ENCODE measurements around the gene NRP1. TPM values are rescaled to one million over a fixed set of nuclear protein-coding genes. Genes with fewer than 3 reads are reported as not detected.
"Not testable (repeated sequence)": the region's sequence is repeated elsewhere in the genome, so short reads cannot be mapped to it uniquely, and the experiment has no call there.

NRP1 gene
- total RNA-seq: 173 and 200 TPM in 2 replicates

DNA sequence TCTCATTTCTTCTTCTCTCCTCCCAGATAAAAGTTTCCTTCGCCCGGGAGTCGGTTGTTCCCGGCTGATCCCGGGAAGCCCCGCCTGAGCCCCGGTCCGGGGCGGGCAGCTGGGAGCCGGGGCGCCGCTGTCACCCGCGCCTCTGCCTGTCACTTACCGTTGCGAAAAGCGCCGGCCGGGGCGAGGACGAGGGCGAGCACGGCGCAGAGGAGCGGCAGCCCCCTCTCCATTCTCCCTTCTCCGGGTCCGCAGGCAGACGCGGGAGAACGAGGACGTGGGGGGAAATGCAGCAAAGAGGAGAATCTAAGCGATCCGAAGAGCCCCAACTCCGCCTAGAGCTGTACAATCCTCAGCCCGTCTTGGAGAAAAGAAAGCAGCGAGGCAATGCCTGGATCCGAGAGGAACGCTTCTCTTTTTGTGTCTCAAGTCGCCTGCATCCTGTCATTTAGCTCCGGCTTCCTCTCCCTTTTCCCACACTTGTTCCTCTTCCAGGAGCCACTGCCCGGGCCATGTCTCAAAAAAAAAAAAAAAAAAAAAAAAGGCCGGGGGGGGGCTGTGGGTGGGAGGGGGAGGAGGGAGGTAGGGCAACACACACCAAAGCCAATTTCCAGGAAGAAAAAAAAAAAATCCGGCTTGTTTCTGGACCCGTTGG lies at the start of gene NRP1:
Gene NRP1, minus strand, starts transcription at position 515 of the 652 bp plus-strand sequence. Its CDS starts 285 bp downstream, at position 230.
- Histone ChIP-seq H3K4me3 (ENCODE audit: insufficient read depth, low read length) (peak within 1 kb of the TSS; percentile 75), H4K20me1 (ENCODE audit: insufficient read depth, low read length) (peaks cover 6% of the 10 kb centered on the region), H3K9me3 (ENCODE audit: low read depth, low read length) (no peaks in the 10 kb centered on the region), H2AFZ (ENCODE audit: low read length) (peak within 1 kb of the TSS; percentile 80), H3K36me3 (ENCODE audit: insufficient read depth, low read length) (peaks cover 16% of the 10 kb centered on the region), H3K4me1 (ENCODE audit: insufficient read depth, low read length) (peaks cover 44% of the 10 kb centered on the region), H3K4me2 (ENCODE audit: insufficient read depth, low read length) (peak within 1 kb of the TSS; percentile 96), H3K79me2 (ENCODE audit: insufficient read depth, low read length) (peaks cover 64% of the 10 kb centered on the region), H3K27me3 (ENCODE audit: insufficient read depth, low read length) (no peaks in the 10 kb centered on the region), H3K27ac (ENCODE audit: low read depth, low read length) (peak within 1 kb of the TSS; percentile 81)
- DNase-seq (ENCODE audit: insufficient read length, low spot score, missing footprints): peak; percentile 92
- TF ChIP-seq, protein P1, sequence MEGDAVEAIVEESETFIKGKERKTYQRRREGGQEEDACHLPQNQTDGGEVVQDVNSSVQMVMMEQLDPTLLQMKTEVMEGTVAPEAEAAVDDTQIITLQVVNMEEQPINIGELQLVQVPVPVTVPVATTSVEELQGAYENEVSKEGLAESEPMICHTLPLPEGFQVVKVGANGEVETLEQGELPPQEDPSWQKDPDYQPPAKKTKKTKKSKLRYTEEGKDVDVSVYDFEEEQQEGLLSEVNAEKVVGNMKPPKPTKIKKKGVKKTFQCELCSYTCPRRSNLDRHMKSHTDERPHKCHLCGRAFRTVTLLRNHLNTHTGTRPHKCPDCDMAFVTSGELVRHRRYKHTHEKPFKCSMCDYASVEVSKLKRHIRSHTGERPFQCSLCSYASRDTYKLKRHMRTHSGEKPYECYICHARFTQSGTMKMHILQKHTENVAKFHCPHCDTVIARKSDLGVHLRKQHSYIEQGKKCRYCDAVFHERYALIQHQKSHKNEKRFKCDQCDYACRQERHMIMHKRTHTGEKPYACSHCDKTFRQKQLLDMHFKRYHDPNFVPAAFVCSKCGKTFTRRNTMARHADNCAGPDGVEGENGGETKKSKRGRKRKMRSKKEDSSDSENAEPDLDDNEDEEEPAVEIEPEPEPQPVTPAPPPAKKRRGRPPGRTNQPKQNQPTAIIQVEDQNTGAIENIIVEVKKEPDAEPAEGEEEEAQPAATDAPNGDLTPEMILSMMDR (IDR thresholded peaks at IDR 0.05; ENCODE audit: extremely low read depth, low read depth, low read length): no peak

DNA sequence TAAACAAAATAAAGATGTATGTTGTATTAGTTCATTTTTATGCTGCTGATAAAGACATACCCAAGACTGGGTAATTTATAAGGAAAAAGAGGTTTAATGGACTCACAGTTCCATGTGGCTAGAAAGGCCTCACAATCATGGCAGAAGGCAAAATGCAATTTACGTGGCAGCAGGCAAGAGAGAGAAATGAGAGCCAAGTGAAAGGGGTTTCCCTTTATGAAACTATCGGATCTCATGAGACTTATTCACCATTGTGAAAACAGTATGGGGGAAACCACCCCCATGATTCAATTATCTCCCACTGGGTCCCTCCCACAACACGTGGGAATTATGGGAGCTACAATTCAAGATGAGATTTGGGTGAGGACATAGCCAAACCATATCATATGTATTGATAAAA lies 49.7 kb upstream of the NRP1 start:
- H3K79me2 ChIP-seq (ENCODE audit: insufficient read depth, low read length); H3K9me3 ChIP-seq (ENCODE audit: low read depth, low read length); H2AFZ ChIP-seq (ENCODE audit: low read length); H4K20me1 ChIP-seq (ENCODE audit: insufficient read depth, low read length); H3K4me2 ChIP-seq (ENCODE audit: insufficient read depth, low read length); DNase-seq (ENCODE audit: insufficient read length, low spot score, missing footprints); H3K27ac ChIP-seq (ENCODE audit: low read depth, low read length); H3K36me3 ChIP-seq (ENCODE audit: insufficient read depth, low read length); H3K27me3 ChIP-seq (ENCODE audit: insufficient read depth, low read length); H3K4me1 ChIP-seq (ENCODE audit: insufficient read depth, low read length); H3K4me3 ChIP-seq (ENCODE audit: insufficient read depth, low read length): not testable (repeated sequence)

DNA sequence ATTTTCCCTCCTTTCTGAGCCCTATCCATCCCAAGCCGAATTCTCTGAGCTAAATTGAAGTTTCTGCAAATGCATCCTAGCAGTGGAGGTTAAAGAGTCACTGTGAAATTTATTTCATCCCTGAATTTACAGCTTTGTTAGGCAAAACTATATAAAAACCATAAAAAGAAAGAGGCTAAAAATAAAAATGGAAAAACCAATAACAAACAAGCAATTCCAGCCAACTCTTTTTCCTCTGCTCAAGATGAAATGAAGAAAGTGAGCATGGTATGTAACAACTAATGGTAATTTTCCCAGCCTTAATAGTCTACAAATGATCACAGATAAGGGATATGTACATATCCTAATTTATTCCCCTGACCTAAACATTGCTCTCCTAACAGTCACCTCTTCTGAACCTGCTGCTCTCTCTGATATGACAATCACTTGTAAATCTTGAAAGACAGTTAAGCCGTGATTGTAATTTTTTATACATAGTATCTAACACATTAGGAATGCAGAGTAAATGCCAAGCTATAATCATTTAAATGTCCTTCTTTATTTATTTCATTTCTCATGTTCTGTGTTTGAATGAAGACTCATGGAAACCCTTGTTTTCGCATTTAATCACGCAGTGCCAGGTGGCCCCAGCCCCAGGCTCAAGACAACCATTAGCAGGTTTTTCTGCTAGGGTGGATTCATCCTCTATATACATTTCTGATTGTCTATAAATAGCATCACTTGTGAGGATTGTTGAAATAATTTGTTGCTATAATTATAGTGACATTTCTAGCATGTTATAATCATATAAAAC lies 48.6 kb upstream of the NRP1 start:
- H3K27ac ChIP-seq (ENCODE audit: low read depth, low read length): no peak overlapping the region
- H3K4me1 ChIP-seq (ENCODE audit: insufficient read depth, low read length): peaks cover 9% of the 10 kb centered on the region
- H3K9me3 ChIP-seq (ENCODE audit: low read depth, low read length): no peaks in the 10 kb centered on the region
- H4K20me1 ChIP-seq (ENCODE audit: insufficient read depth, low read length): no peaks in the 10 kb centered on the region
- no peaks in the 10 kb centered on the region for H3K27me3 ChIP-seq (ENCODE audit: insufficient read depth, low read length)
- TF ChIP-seq, protein P1 (IDR thresholded peaks at IDR 0.05; ENCODE audit: extremely low read depth, low read depth, low read length): no peak
- no peak for DNase-seq (ENCODE audit: insufficient read length, low spot score, missing footprints)
- no peak overlapping the region for H3K4me2 ChIP-seq (ENCODE audit: insufficient read depth, low read length)
- H3K79me2 ChIP-seq (ENCODE audit: insufficient read depth, low read length): no peaks in the 10 kb centered on the region
- H3K4me3 ChIP-seq (ENCODE audit: insufficient read depth, low read length): no peak overlapping the region
- H3K36me3 ChIP-seq (ENCODE audit: insufficient read depth, low read length): no peaks in the 10 kb centered on the region
- H2AFZ ChIP-seq (ENCODE audit: low read length): no peak overlapping the region

DNA sequence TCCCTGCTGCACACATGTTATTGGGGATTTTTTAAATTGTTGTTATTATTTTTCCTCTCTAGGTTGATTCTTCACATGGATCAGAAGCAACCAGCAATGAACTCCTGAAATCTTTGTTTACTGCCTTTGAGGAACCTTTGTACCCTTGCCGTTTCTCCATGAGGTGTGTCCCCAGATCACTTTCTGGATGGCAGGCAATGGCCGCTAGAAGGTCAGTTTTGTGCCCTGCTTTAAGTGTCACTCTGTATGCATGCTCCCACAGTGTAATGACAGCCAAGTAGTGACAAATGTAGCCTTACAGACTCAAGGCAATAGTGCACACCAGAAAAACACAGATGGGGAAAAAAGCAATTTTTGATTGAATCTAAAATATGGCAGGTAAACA lies 47.7 kb upstream of the NRP1 start:
- H3K4me3 ChIP-seq (ENCODE audit: insufficient read depth, low read length): no peak overlapping the region

More for the DNA sequence above, 47.7 kb upstream of the NRP1 start:
- Histone ChIP-seq H3K36me3 (ENCODE audit: insufficient read depth, low read length) (no peaks in the 10 kb centered on the region), H3K9me3 (ENCODE audit: low read depth, low read length) (no peaks in the 10 kb centered on the region), H4K20me1 (ENCODE audit: insufficient read depth, low read length) (no peaks in the 10 kb centered on the region), H3K4me1 (ENCODE audit: insufficient read depth, low read length) (peaks cover 17% of the 10 kb centered on the region), H2AFZ (ENCODE audit: low read length) (no peak overlapping the region), H3K27ac (ENCODE audit: low read depth, low read length) (no peak overlapping the region), H3K79me2 (ENCODE audit: insufficient read depth, low read length) (no peaks in the 10 kb centered on the region), H3K4me2 (ENCODE audit: insufficient read depth, low read length) (peak overlapping the region; percentile 6), H3K27me3 (ENCODE audit: insufficient read depth, low read length) (no peaks in the 10 kb centered on the region)
- TF ChIP-seq, protein P1 (IDR thresholded peaks at IDR 0.05; ENCODE audit: extremely low read depth, low read depth, low read length): no peak
- peak; percentile 18 for DNase-seq (ENCODE audit: insufficient read length, low spot score, missing footprints)
